Measurements from ENCODE around the gene CDC42BPA. TPM values are rescaled to one million over a fixed set of nuclear protein-coding genes. Genes with fewer than 3 reads are reported as not detected.
"Not testable (repeated sequence)": the region's sequence is repeated elsewhere in the genome, so short reads cannot be mapped to it uniquely, and the experiment has no call there.

The CDC42BPA gene
- total and polyA plus RNA-seq, 2 donors (not counting 1 experiment from before 2014, with no cell fraction given) = 26.4 to 77.1 TPM

- H3K4me2 ChIP-seq (ENCODE audit: extremely low read depth, insufficient read depth, low read length) = no peak overlapping the region
Observed at GRCh38 chr1:227140376-227140775, 177.9 kb downstream of the CDC42BPA start.

GRCh38 chr1:227136210-227136820, 182.0 kb downstream of the CDC42BPA start:
- Histone ChIP-seq H2AFZ (ENCODE audit: low read length) (no peak overlapping the region), H3K27ac (ENCODE audit: insufficient read depth, low read length) (no peak overlapping the region), H3K4me3 (replicated peaks in 1 of 4; ENCODE audit: control extremely low read depth in 1 of 4, insufficient read depth in 1 of 4, low read depth in 3 of 4, low read length in 4 of 4) (no peak overlapping the region), H3K9ac (ENCODE audit: insufficient read depth, low read length) (no peak overlapping the region), H3K9me3 (ENCODE audit: control insufficient read depth, insufficient read depth, low read depth, low read length) (no peaks in the 10 kb centered on the region), H3K4me2 (ENCODE audit: extremely low read depth, insufficient read depth, low read length) (no peak overlapping the region), H3K4me1 (ENCODE audit: control insufficient read depth, extremely low read depth, insufficient read depth, low read length) (no peaks in the 10 kb centered on the region), H3K36me3 (ENCODE audit: control insufficient read depth, insufficient read depth, low read length) (no peaks in the 10 kb centered on the region), H3K27me3 (ENCODE audit: control insufficient read depth, insufficient read depth, low read length) (no peaks in the 10 kb centered on the region), H4K20me1 (ENCODE audit: control insufficient read depth, extremely low read depth, insufficient read depth, low read length) (no peaks in the 10 kb centered on the region), H3K79me2 (ENCODE audit: control insufficient read depth, insufficient read depth, low read length) (no peaks in the 10 kb centered on the region)
- DNase-seq (ENCODE audit: low read depth in 2 of 2) = peak in 1 of 2 donors; percentile 8
- no peak for TF ChIP-seq EZH2 (IDR thresholded peaks at IDR 0.05; ENCODE audit: low read length, missing control alignments)
- no peak for TF ChIP-seq CTCF (conservative IDR thresholded peaks at IDR 0.05 in 1 of 2, IDR thresholded peaks at IDR 0.05 in 1 of 2; ENCODE audit: low read depth in 1 of 2, low read length in 2 of 2)

More at GRCh38 chr1:227140376-227140775, 177.9 kb downstream of the CDC42BPA start:
- TF ChIP-seq EZH2 (IDR thresholded peaks at IDR 0.05; ENCODE audit: low read length, missing control alignments) = no peak
- no peak for TF ChIP-seq CTCF (conservative IDR thresholded peaks at IDR 0.05 in 1 of 2, IDR thresholded peaks at IDR 0.05 in 1 of 2; ENCODE audit: low read depth in 1 of 2, low read length in 2 of 2)
- H3K4me3 ChIP-seq (replicated peaks in 1 of 4; ENCODE audit: control extremely low read depth in 1 of 4, insufficient read depth in 1 of 4, low read depth in 3 of 4, low read length in 4 of 4) = no peak overlapping the region
- H3K4me1 ChIP-seq (ENCODE audit: control insufficient read depth, extremely low read depth, insufficient read depth, low read length) = no peaks in the 10 kb centered on the region
- no peaks in the 10 kb centered on the region for H4K20me1 ChIP-seq (ENCODE audit: control insufficient read depth, extremely low read depth, insufficient read depth, low read length)
- H2AFZ ChIP-seq (ENCODE audit: low read length) = no peak overlapping the region
- H3K27ac ChIP-seq (ENCODE audit: insufficient read depth, low read length) = no peak overlapping the region
- H3K9me3 ChIP-seq (ENCODE audit: control insufficient read depth, insufficient read depth, low read depth, low read length) = no peaks in the 10 kb centered on the region
- peaks cover 5% of the 10 kb centered on the region for H3K36me3 ChIP-seq (ENCODE audit: control insufficient read depth, insufficient read depth, low read length)
- no peaks in the 10 kb centered on the region for H3K79me2 ChIP-seq (ENCODE audit: control insufficient read depth, insufficient read depth, low read length)
- H3K27me3 ChIP-seq (ENCODE audit: control insufficient read depth, insufficient read depth, low read length) = no peaks in the 10 kb centered on the region
- no peak overlapping the region for H3K9ac ChIP-seq (ENCODE audit: insufficient read depth, low read length)
- DNase-seq (ENCODE audit: low read depth in 2 of 2) = peak in 1 of 2 donors; percentile 10

- Histone ChIP-seq H3K4me2 (ENCODE audit: extremely low read depth, insufficient read depth, low read length) (no peak overlapping the region), H3K79me2 (ENCODE audit: control insufficient read depth, insufficient read depth, low read length) (no peaks in the 10 kb centered on the region), H3K36me3 (ENCODE audit: control insufficient read depth, insufficient read depth, low read length) (no peaks in the 10 kb centered on the region), H3K27ac (ENCODE audit: insufficient read depth, low read length) (no peak overlapping the region), H2AFZ (ENCODE audit: low read length) (no peak overlapping the region), H3K4me1 (ENCODE audit: control insufficient read depth, extremely low read depth, insufficient read depth, low read length) (no peaks in the 10 kb centered on the region), H3K4me3 (replicated peaks in 1 of 4; ENCODE audit: control extremely low read depth in 1 of 4, insufficient read depth in 1 of 4, low read depth in 3 of 4, low read length in 4 of 4) (no peak overlapping the region), H3K9me3 (ENCODE audit: control insufficient read depth, insufficient read depth, low read depth, low read length) (no peaks in the 10 kb centered on the region), H3K27me3 (ENCODE audit: control insufficient read depth, insufficient read depth, low read length) (no peaks in the 10 kb centered on the region), H3K9ac (ENCODE audit: insufficient read depth, low read length) (no peak overlapping the region), H4K20me1 (ENCODE audit: control insufficient read depth, extremely low read depth, insufficient read depth, low read length) (no peaks in the 10 kb centered on the region)
- peak in 1 of 2 donors; percentile 11 for DNase-seq (ENCODE audit: low read depth in 2 of 2)
- no peak for TF ChIP-seq EZH2 (IDR thresholded peaks at IDR 0.05; ENCODE audit: low read length, missing control alignments)
- TF ChIP-seq CTCF (conservative IDR thresholded peaks at IDR 0.05 in 1 of 2, IDR thresholded peaks at IDR 0.05 in 1 of 2; ENCODE audit: low read depth in 1 of 2, low read length in 2 of 2) = no peak
Observed at GRCh38 chr1:227134686-227135314, 183.5 kb downstream of the CDC42BPA start.

- H3K4me1 ChIP-seq (ENCODE audit: control insufficient read depth, extremely low read depth, insufficient read depth, low read length); H3K36me3 ChIP-seq (ENCODE audit: control insufficient read depth, insufficient read depth, low read length); H2AFZ ChIP-seq (ENCODE audit: low read length); H3K27me3 ChIP-seq (ENCODE audit: control insufficient read depth, insufficient read depth, low read length); DNase-seq (ENCODE audit: low read depth in 2 of 2); H3K4me2 ChIP-seq (ENCODE audit: extremely low read depth, insufficient read depth, low read length); H4K20me1 ChIP-seq (ENCODE audit: control insufficient read depth, extremely low read depth, insufficient read depth, low read length); H3K4me3 ChIP-seq (replicated peaks in 1 of 4; ENCODE audit: control extremely low read depth in 1 of 4, insufficient read depth in 1 of 4, low read depth in 3 of 4, low read length in 4 of 4); H3K9ac ChIP-seq (ENCODE audit: insufficient read depth, low read length); H3K27ac ChIP-seq (ENCODE audit: insufficient read depth, low read length); H3K79me2 ChIP-seq (ENCODE audit: control insufficient read depth, insufficient read depth, low read length); H3K9me3 ChIP-seq (ENCODE audit: control insufficient read depth, insufficient read depth, low read depth, low read length): not testable (repeated sequence)
Observed at GRCh38 chr1:227132695-227133094, 185.6 kb downstream of the CDC42BPA start.
